Inferior parietal cortex (tissue), 1 donor: ENCODE results near the gene IFNLR1.
"Not testable (repeated sequence)": the region's sequence is repeated elsewhere in the genome, so short reads cannot be mapped to it uniquely, and the experiment has no call there.

Experiments used
- DNase-seq: peaks from one replicate; pipeline ENCODE4 v3.0.0-alpha.2; 2016; ENCODE audit errors: extremely low spot score

Gene IFNLR1

DNA sequence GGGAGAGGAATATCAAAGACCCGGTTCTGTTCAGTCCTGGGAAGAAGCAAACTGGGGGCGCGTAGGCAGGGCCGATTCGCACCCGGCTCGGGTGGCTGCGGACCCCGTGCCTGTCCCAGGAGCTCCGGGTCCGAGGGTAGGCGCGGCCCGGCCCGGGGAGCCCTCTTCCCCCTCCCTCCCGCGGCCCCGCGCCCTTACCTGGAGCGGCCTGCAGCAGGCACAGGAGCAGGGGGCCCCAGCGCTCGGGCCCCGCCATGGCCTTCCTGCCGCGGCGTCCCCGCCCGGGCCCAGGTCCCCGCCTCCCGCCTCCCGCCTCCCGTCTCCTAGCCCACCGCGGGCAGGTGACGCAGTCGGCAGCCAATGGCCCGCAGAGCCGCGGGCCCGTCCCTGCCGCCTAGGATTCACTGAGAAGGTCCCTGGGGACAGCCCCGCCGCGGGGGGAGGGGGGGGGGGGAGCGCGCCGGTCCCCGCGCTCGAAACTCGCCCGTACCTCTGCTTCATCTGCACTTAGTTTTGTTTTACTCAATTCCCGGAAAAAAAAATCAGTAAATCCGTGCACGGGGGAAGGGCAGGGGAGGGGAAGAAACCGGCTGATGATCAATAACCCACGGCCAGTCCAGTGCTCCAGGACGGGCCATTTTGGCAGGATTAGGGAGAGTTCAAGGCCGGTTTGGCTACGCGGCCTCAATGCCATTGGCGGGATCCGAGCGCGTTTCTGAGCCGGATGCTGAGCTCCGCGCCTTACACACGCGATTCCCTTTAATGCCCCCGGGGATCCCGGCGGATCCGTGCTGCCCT is at the start of gene IFNLR1:
Gene IFNLR1, minus strand, starts transcription at position 297 of the 798 bp plus-strand sequence. Its CDS starts 41 bp downstream, at position 256.
- DNase-seq, result no peak

DNA sequence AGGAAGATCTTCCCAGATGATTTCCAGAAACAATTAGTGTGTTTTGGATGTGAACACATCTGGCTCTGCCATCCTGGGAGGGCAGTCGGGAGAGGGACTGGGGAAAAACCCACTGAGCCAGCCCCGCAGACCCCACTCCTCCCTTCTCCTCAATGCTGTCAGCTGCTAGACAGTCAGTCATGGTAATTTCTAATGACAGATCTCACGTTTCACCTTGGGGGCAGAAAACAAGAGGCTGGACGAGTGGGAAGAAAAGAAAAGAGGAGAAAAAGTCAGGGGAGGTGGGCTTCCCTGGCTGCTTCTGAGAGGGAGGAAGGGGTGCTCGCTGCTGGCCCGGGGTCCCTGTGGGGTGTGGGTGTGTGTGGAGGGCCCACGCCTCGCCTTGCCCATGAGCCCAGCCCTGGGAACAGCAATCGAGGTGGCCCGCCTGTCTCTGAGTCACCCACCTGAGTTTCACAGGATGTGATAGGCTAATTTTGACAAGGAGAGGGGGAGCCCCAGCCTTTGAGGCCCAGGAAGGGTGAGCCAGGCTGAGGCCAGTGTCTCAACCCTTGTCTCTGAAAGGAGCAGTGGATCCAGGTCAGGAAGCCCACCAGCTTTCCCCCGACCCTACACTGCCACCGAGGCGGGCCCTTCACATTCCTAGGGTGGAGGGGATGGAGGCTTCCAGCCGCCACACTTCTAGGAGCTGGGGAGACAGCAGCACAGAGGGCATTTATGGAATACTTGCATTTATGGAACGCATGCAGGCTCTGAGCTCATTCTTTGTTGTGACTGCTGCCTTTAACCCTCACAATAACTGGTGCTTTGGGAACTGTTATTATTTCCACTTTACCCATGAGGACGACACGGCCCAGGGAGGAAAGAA is 49.1 kb upstream of the IFNLR1 start:
- no peak for DNase-seq

GRCh38 chr1:24233684-24234600 is 46.9 kb upstream of the IFNLR1 start:
- DNase-seq, result no peak

- DNase-seq, result no peak
These were observed 44.6 kb upstream of the IFNLR1 start for GRCh38 chr1:24231701-24232100.

DNA sequence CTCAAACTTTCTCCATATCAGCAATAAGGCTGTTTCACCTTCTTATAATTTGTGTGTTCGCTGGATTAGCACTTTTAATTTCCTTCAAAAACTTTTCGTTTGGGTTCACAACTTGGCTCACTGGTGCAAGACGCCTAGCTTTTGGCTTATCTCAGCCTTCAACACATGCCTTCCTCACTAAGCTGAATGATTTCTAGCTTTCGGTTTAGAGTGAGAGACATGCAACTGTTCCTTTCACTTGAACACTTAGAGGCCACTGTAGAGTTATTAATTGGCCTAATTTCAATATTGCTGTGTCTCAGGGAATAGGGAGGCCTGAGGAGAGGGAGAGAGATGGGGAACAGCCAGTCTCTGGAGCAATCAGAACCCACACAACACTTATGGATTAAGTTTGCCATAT is 41.2 kb upstream of the IFNLR1 start:
- DNase-seq, result no peak

- DNase-seq, result no peak
These were observed 39.7 kb upstream of the IFNLR1 start for GRCh38 chr1:24226749-24227148.

GRCh38 chr1:24224761-24225160 is 37.7 kb upstream of the IFNLR1 start:
- DNase-seq, result no peak

DNA sequence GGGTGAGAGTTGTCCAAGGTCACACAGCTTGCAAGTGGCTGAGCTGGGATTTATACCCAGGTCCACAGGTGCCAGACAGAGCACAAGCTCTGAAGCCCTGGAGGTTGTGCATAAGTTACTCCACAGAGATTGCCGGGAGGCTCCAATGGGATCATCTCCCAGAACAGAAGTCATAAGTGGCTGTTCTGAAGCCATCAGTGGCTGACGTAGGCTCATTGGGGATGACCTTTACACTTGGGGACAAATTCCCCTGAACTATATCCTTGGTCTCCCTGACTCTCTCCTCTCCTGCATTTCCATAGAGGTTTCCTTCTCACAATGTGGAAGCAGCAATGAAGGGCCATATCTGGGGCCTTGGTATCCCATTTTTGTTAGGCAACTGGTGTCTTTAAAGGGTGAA is 37.0 kb upstream of the IFNLR1 start:
- DNase-seq, result no peak

DNA sequence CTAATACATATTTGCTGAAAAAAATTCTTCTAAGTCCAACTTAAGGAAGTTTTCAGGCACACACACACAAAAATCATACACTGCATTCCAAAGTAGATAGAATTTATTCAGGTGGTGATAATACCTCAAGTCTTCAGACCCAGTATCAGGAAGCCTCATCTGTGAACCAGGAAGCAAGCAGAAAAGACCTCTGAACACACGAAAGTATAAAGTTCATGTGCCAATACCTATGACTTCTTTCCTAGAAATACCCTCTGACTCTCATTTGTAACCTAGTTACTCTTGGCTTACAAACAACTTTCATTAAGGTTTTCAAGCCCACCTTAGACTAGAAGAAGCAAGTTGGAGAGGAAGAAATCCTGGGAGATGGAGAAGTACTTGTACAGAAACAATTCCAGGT is 35.7 kb upstream of the IFNLR1 start:
- DNase-seq, result no peak

DNA sequence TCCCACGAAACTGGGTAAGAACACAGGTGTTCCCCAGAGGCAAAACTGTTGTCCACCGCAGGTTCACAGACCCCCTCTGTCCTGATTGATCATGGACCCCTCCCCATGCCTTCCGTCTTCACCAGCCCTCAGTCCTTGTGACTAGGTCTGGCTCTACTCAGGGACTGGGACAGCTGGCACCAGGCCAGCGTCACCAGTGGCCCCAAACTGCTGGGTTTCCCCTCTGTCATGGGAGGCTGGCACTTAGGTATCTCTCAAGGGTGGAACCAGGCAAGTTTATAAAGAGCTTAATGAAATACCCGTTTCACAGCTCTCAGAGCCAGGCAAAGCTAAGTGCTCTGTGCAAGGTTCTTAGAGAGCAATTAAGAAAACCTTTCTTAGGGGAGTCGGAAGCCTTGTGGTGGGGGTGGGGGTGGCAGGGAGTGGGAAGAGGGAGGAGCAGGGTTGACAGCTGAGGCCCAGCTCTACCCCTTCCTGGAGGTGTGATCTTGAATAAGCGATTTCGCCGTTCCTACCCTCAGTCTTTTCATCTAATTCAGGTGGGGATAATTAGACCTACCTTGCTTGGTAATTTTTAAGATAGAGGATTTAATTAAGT is 35.0 kb upstream of the IFNLR1 start:
- DNase-seq, result no peak

- DNase-seq, result no peak
These were observed 34.2 kb upstream of the IFNLR1 start for GRCh38 chr1:24221246-24221645.

GRCh38 chr1:24216276-24217074 is 29.4 kb upstream of the IFNLR1 start:
- no peak for DNase-seq

GRCh38 chr1:24215226-24215814 is 28.2 kb upstream of the IFNLR1 start:
- DNase-seq, result no peak

DNA sequence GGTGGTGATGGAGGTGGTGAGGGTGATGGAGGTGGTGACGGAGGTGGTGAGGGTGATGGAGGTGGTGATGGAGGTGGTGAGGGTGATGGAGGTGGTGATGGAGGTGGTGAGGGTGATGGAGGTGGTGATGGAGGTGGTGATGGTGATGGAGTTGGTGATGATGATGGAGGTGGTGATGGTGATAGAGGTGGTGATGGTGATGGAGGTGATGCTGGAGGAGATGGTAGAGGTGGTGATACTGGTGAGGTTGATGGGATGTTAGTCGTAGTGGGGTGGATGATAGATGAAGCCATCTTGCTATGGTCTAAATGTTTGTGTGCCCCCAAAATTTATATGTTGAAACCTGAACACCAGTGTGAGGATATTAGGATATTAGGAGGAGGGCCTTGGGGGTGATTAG is 25.3 kb upstream of the IFNLR1 start:
- no peak for DNase-seq

DNA sequence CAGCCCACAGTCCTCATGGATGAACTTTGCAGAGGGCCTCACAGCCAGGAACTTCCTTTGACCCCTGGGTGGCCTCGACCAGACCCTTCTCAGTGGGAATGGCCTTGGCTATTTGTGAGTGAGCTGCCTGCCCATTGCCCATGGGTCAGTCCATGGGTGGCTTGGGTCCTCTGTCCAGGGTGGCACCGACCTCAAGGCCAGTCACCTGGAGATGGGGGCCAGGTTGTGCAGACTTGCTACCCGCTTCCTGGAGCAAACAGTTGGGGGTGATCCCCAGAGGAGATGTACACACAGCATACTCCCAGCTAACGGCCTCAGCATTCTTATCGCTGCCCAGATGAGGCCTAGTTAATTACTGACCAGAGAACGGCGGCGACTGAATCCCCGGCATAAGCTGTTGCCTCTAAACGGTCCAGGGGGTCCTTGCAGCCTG is 23.1 kb upstream of the IFNLR1 start:
- no peak for DNase-seq

DNA sequence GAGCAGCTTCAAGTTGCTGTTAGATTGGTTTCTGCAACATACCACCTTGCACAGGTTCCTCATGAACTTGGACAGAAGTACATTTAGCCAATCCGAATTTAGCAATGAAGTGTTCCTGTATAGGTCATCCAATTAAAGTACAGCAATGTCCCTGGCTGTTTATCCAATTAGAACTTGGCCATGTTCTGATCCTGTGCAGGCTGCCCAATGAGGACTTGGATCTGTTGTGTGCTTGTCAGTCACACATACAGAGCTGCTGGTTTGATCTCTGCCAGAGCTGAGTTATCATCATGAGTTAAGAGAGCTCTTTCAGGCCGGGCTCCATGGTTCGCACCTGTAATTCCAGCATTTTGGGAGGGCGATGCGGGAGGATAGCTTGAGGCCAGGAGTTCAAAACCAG is 22.0 kb upstream of the IFNLR1 start:
- DNase-seq, result no peak

GRCh38 chr1:24207709-24208108 is 20.6 kb upstream of the IFNLR1 start:
- no peak for DNase-seq

GRCh38 chr1:24207395-24207687 is 20.3 kb upstream of the IFNLR1 start:
- DNase-seq, result not testable (repeated sequence)

- DNase-seq, result no peak
These were observed 19.7 kb upstream of the IFNLR1 start for GRCh38 chr1:24206516-24207394.
